HEK293 (cell line): Measurements from ENCODE around the gene CHI3L2.

Experiments
- CTCF ChIA-PET: fragments of 350-600 bp; formaldehyde crosslinking; extraction: SDS; loops from one replicate; lab custom pipeline; 2021; ENCODE audit warnings: antibody characterized with exemption; lab: Yijun Ruan, JAX
- POLR2A ChIA-PET: fragments of 300-600 bp; formaldehyde crosslinking; extraction: SDS; loops from one replicate; lab custom pipeline; 2020; ENCODE audit warnings: antibody characterized with exemption, inconsistent platforms; lab: Yijun Ruan, JAX
- H3K27ac ChIP-seq: fragments of 200-500 bp; sonication (Bioruptor generic); 2 replicates; pipeline ENCODE4 v1.5.1; 2014; ENCODE audit warnings: low read depth, low read length, control low read depth, inconsistent platforms; ENCODE audit errors: extremely low read depth
- H3K36me3 ChIP-seq, 2 experiments: fragments of 200-500 bp in 1 of 2; sonication (Bioruptor generic) in 1 of 2; 1 replicate in 1 of 2; 2 replicates in 1 of 2; pipeline ENCODE4 v1.5.1; 2014 to 2017; ENCODE audit warnings: inconsistent platforms in 2 of 2, low read length in 2 of 2; ENCODE audit not compliant: control insufficient read depth in 2 of 2, insufficient read depth in 1 of 2
- H3K4me1 ChIP-seq: fragments of 200-500 bp; sonication (Bioruptor generic); 2 replicates; pipeline ENCODE4 v1.5.1; 2014; ENCODE audit warnings: mild to moderate bottlenecking, low read length, inconsistent platforms; ENCODE audit not compliant: control insufficient read depth, insufficient read depth
- H3K4me3 ChIP-seq: 2 replicates; pipeline ENCODE4 v1.5.1; 2011; ENCODE audit warnings: low read depth, mild to moderate bottlenecking, control low read depth, low read length, moderate library complexity
- H3K9me3 ChIP-seq: fragments of 200-500 bp; sonication (Bioruptor generic); 2 replicates; pipeline ENCODE4 v1.5.1; 2014; ENCODE audit warnings: low read depth, low read length, inconsistent platforms; ENCODE audit not compliant: control insufficient read depth, insufficient read depth
- AEBP2 ChIP-seq: fragments of 450-650 bp; formaldehyde crosslinking; IDR thresholded peaks from 2 replicates; pipeline ENCODE4 v1.5.1; 2016; ENCODE audit warnings: missing biosample characterization, missing genetic modification characterization, borderline replicate concordance
- BCL11B ChIP-seq: fragments of 450-650 bp; formaldehyde crosslinking; IDR thresholded peaks from 2 replicates; pipeline ENCODE4 v1.5.1; 2016; ENCODE audit warnings: low read depth, missing biosample characterization, missing genetic modification characterization
- GLIS1 ChIP-seq: fragments of 450-650 bp; formaldehyde crosslinking; IDR thresholded peaks from 2 replicates; pipeline ENCODE4 v1.5.1; 2016; ENCODE audit warnings: missing biosample characterization, missing genetic modification characterization
- INSM2 ChIP-seq: fragments of 450-650 bp; formaldehyde crosslinking; IDR thresholded peaks from 2 replicates; pipeline ENCODE4 v1.5.1; 2016; ENCODE audit warnings: missing biosample characterization, missing genetic modification characterization
- KLF7 ChIP-seq: fragments of 450-650 bp; formaldehyde crosslinking; IDR thresholded peaks from 2 replicates; pipeline ENCODE4 v1.5.1; 2016; ENCODE audit warnings: missing biosample characterization, missing genetic modification characterization, borderline replicate concordance
- PRDM4 ChIP-seq: fragments of 450-650 bp; formaldehyde crosslinking; IDR thresholded peaks from 2 replicates; pipeline ENCODE4 v1.5.1; 2017; ENCODE audit warnings: missing biosample characterization, missing genetic modification characterization
- REST ChIP-seq: fragments of 450-650 bp; formaldehyde crosslinking; IDR thresholded peaks from 2 replicates; pipeline ENCODE4 v1.5.1; 2016; ENCODE audit warnings: missing biosample characterization, missing genetic modification characterization
- SETDB1 ChIP-seq: IDR thresholded peaks from one replicate; pipeline ENCODE4 v1.6.1; 2017; ENCODE audit warnings: mild to moderate bottlenecking, low read length, moderate library complexity, mixed read lengths; ENCODE audit not compliant: insufficient read length
- ZIC2 ChIP-seq: fragments of 450-650 bp; formaldehyde crosslinking; IDR thresholded peaks from 2 replicates; pipeline ENCODE4 v1.5.1; 2016; ENCODE audit warnings: missing biosample characterization, missing genetic modification characterization
- ZNF16 ChIP-seq: fragments of 450-650 bp; formaldehyde crosslinking; IDR thresholded peaks from 2 replicates; pipeline ENCODE4 v1.5.1; 2016; ENCODE audit warnings: low read depth, missing biosample characterization, missing genetic modification characterization
- ZNF280C ChIP-seq: fragments of 450-650 bp; formaldehyde crosslinking; IDR thresholded peaks from 2 replicates; pipeline ENCODE4 v1.5.1; 2016; ENCODE audit warnings: missing biosample characterization, missing genetic modification characterization
- ZNF366 ChIP-seq: fragments of 450-650 bp; formaldehyde crosslinking; conservative IDR thresholded peaks from 2 replicates; pipeline ENCODE4 v1.5.1; 2016; ENCODE audit warnings: missing biosample characterization, missing genetic modification characterization
- ZNF394 ChIP-seq: fragments of 450-650 bp; formaldehyde crosslinking; IDR thresholded peaks from 2 replicates; pipeline ENCODE4 v1.5.1; 2016; ENCODE audit warnings: missing biosample characterization, missing genetic modification characterization, mild to moderate bottlenecking, moderate library complexity, borderline replicate concordance
- ZNF473 ChIP-seq: fragments of 450-650 bp; formaldehyde crosslinking; IDR thresholded peaks from 2 replicates; pipeline ENCODE4 v1.5.1; 2017; ENCODE audit warnings: missing biosample characterization, missing genetic modification characterization
- ZNF639 ChIP-seq: fragments of 450-650 bp; formaldehyde crosslinking; IDR thresholded peaks from 2 replicates; pipeline ENCODE4 v1.5.1; 2016; ENCODE audit warnings: missing biosample characterization, missing genetic modification characterization
- ZNF658 ChIP-seq: fragments of 450-650 bp; formaldehyde crosslinking; IDR thresholded peaks from 2 replicates; pipeline ENCODE4; 2016; ENCODE audit warnings: missing biosample characterization, missing genetic modification characterization
- ZNF791 ChIP-seq: fragments of 450-650 bp; formaldehyde crosslinking; IDR thresholded peaks from 2 replicates; pipeline ENCODE4 v1.5.1; 2016; ENCODE audit warnings: missing biosample characterization, missing genetic modification characterization

CHI3L2 gene

GRCh38 chr1:111213412-111213811 is 14.1 kb upstream of the CHI3L2 start:
- ChIA-PET POLR2A (no interaction called here), CTCF (no interaction called here)
- H3K4me1 ChIP-seq: no peaks in the 10 kb centered on the region
- TF ChIP-seq BCL11B (no peak), KLF7 (tag by site-specific recombination) (no peak), ZNF791 (tag by site-specific recombination) (no peak), INSM2 (no peak), ZNF473 (tag by site-specific recombination) (no peak), ZNF658 (tag by site-specific recombination) (no peak)
- H3K36me3 ChIP-seq: no peaks in the 10 kb centered on the region
- no peaks in the 10 kb centered on the region for H3K9me3 ChIP-seq
- no peak overlapping the region for H3K27ac ChIP-seq
- no peak overlapping the region for H3K4me3 ChIP-seq

GRCh38 chr1:111214074-111214801 is 13.3 kb upstream of the CHI3L2 start:
- H3K4me1 ChIP-seq: no peaks in the 10 kb centered on the region
- ChIA-PET POLR2A (interaction anchor here (0.7 kb wide), 1 partner anchor 69 kb away, joined by 3 read pairs; no protein-coding TSS in a partner anchor), CTCF (interaction anchor here (0.9 to 1.0 kb wide), 2 partner anchors 9 to 184 kb away, joined by 3 to 4 read pairs; no protein-coding TSS in a partner anchor)
- H3K9me3 ChIP-seq: no peaks in the 10 kb centered on the region
- TF ChIP-seq GLIS1 (tag by site-specific recombination) (no peak), SETDB1 (peak; percentile 39)
- no peak overlapping the region; the same call in 1 of the 2 replicates for H3K27ac ChIP-seq
- no peak overlapping the region for H3K4me3 ChIP-seq
- no peaks in the 10 kb centered on the region for H3K36me3 ChIP-seq

- CTCF ChIA-PET: interaction anchor here (0.9 to 1.4 kb wide), 4 partner anchors 8 to 185 kb away, joined by 3 to 4 read pairs (median 4); partner anchors contain the start of gene CHI3L2
- Histone ChIP-seq H3K9me3 (no peaks in the 10 kb centered on the region), H3K4me1 (no peaks in the 10 kb centered on the region), H3K27ac (no peak overlapping the region), H3K4me3 (no peak overlapping the region), H3K36me3 (no peaks in the 10 kb centered on the region)
- POLR2A ChIA-PET: interaction anchor here (0.7 kb wide), 1 partner anchor 69 kb away, joined by 3 read pairs; no protein-coding TSS in a partner anchor
- no peak for TF ChIP-seq ZNF280C (tag by site-specific recombination)
- no peak for TF ChIP-seq AEBP2
- TF ChIP-seq ZNF639 (tag by site-specific recombination): no peak
- TF ChIP-seq ZNF394 (tag by site-specific recombination): no peak
- TF ChIP-seq REST (tag by site-specific recombination): no peak
- TF ChIP-seq ZNF366 (tag by site-specific recombination): no peak
- TF ChIP-seq PRDM4 (tag by site-specific recombination): no peak
- no peak for TF ChIP-seq ZIC2 (tag by site-specific recombination)
- no peak for TF ChIP-seq ZNF16
Measured at GRCh38 chr1:111214884-111215283, 12.6 kb upstream of the CHI3L2 start.
